HG03196 (cell line): ENCODE measurements around the gene TAS2R46.
"Not testable (repeated sequence)": the region's sequence is repeated elsewhere in the genome, so short reads cannot be mapped to it uniquely, and the experiment has no call there.

Experiments used
- ATAC-seq: cut with Tn5 transposase; IDR thresholded peaks from one replicate; pipeline ENCODE4 v1.9.1; 2021; ENCODE audit not compliant: unreplicated experiment

Gene TAS2R46

DNA sequence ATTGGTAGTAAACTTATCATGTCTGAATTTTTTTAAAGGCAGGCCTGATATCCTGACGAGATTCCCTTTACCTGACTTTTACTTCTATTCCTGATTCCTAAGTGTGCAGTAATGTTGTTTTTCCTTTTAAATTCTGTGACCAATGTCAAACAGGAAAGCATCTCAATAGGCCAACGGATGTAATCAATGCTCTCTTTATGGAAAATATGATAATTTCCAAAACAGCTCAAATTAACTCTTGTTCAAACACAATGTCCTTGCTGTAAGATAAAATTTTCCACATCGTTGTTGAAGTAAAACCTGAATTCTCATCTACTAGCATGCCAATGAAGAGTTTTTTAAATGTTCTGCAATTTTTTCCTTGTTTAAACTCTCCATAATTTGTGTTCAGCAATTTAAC, 22.9 kb downstream of the TAS2R46 start:
- no peak for ATAC-seq

- not testable (repeated sequence) for ATAC-seq
These were observed 28.1 kb downstream of the TAS2R46 start for GRCh38 chr12:11033959-11034358.

GRCh38 chr12:11031307-11031706, 30.8 kb downstream of the TAS2R46 start, which contains the start of gene TAS2R31:
TSS of gene TAS2R31 (minus strand) at chr12:11031407. CDS start at chr12:11031335, 72 bp downstream.
- no peak for ATAC-seq

GRCh38 chr12:11026118-11026517, 36.0 kb downstream of the TAS2R46 start:
- no peak for ATAC-seq

DNA sequence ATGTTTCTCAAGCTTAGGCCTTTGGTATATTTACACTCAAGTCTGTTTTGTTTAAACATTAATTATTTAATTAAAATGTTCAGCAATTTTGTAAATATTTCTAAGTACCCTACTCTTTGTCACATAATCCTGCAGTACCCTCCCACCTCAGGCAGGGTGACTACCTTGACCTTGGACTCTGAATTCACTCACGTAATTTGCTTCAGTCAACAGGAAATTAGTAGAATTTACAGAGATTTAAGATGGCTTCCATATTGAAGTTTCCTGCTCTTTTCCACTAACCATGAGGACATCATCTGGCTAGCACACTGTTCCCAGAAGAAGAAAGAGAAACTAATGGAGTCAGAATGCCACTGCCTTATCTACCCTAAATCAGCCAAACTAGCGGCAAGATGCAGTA, 38.7 kb downstream of the TAS2R46 start:
- ATAC-seq, result no peak

- no peak for ATAC-seq
These were observed 39.6 kb downstream of the TAS2R46 start, which contains the start of gene TAS2R19 for GRCh38 chr12:11022520-11022919. TSS of gene TAS2R19 (minus strand) at chr12:11022620. CDS start at chr12:11022571, 49 bp downstream.

GRCh38 chr12:11016937-11017336, 45.2 kb downstream of the TAS2R46 start:
- no peak for ATAC-seq

DNA sequence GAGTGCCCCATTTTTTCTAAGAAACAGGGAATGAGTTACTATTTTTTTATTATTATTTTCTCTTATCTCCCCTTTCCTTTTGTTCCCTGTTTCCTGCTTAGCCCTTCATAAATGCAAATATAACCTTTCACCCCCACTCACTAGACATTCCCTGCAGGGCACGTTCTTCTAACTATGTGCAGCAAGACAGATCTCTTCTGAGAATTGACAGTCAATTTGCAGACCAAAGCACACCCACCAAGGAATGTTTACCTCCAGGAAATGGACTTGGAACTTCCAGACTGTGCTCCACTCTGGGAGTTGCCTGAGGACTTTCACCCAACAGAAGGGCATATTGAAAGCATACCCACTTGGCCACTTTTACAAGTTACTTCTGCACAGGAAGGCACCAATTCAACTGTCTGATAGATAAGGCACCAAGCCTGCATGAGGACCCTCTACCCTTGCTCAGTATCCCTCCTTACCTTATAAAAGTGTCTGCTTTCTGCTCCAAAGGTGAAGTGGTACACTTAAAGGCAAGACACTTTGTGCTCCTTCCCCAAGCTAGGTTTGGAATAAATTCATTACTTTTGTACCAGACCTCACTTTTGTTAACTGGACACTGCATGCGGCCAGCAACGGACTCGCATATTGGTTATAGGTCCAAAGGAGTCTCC, 46.2 kb downstream of the TAS2R46 start:
- ATAC-seq, result no peak

GRCh38 chr12:11014234-11014633, 47.9 kb downstream of the TAS2R46 start:
- no peak for ATAC-seq
